Measurements from ENCODE around the gene BUD23. TPM values are rescaled to one million over a fixed set of nuclear protein-coding genes. Genes with fewer than 3 reads are reported as not detected.

BUD23 gene
- total and polyA plus RNA-seq, 7 donors, result 50.4 to 155 (median 96.2) TPM

- WGBS, 3 donors, result 75 to 79% (median 75%) methylated on average over 2 of the region's 2 CpGs
- Histone ChIP-seq H3K36me3 (ENCODE audit: insufficient read depth in 1 of 2, low read depth in 1 of 2) (no peaks in the 10 kb centered on the region), H3K27me3 (ENCODE audit: insufficient read depth in 3 of 3, low read length in 2 of 3) (peaks cover 0 to 23% (median 6%) of the 10 kb centered on the region in 3 donors), H3K4me1 (no peaks in the 10 kb centered on the region), H3K27ac (no peak overlapping the region), H3K9me3 (peaks cover 4% of the 10 kb centered on the region), H3K4me3 (no peak overlapping the region)
- TF ChIP-seq, protein P1, sequence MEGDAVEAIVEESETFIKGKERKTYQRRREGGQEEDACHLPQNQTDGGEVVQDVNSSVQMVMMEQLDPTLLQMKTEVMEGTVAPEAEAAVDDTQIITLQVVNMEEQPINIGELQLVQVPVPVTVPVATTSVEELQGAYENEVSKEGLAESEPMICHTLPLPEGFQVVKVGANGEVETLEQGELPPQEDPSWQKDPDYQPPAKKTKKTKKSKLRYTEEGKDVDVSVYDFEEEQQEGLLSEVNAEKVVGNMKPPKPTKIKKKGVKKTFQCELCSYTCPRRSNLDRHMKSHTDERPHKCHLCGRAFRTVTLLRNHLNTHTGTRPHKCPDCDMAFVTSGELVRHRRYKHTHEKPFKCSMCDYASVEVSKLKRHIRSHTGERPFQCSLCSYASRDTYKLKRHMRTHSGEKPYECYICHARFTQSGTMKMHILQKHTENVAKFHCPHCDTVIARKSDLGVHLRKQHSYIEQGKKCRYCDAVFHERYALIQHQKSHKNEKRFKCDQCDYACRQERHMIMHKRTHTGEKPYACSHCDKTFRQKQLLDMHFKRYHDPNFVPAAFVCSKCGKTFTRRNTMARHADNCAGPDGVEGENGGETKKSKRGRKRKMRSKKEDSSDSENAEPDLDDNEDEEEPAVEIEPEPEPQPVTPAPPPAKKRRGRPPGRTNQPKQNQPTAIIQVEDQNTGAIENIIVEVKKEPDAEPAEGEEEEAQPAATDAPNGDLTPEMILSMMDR (IDR thresholded peaks at IDR 0.05), result no peak
- intact Hi-C loops (cut with DNase I), result no loop called here
- ATAC-seq, result no peak
- DNase-seq, result no peak
These were observed 40.6 kb upstream of the BUD23 start for GRCh38 chr7:73642834-73643233.

DNA sequence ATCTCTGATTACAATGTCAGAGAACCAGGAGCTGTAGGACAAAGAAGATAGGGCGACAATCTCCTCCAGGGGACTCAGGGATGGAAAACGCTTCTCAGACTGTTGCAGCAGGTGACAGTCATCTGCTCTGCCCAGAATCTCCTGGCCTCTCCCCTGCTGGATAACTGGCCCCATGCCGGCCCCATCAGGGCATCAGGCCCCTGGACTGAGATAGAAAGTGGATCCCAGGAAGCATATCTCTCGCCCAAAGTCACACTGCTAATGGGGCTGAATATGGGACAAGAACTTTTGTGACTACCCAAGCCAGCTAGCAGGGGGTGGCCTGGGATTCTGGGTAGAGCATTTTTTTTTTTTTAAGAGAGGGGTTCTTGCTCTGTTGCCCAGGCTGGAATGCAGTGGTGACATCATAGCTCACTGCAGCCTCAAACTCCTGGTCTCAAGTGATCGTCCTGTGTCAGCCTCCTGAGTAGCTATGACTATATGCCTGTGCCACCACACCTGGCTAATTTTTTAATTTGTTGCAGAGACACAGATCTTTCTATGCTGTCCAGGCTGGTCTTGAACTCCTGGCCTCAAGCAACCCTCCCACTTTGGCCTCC, 38.6 kb upstream of the BUD23 start:
- H3K4me3 ChIP-seq, result no peak overlapping the region
- H3K27me3 ChIP-seq (ENCODE audit: insufficient read depth in 3 of 3, low read length in 2 of 3), result peaks cover 0 to 35% (median 14%) of the 10 kb centered on the region in 3 donors
- 37 to 50% (median 41%) methylated on average over 5 of the region's 5 CpGs for WGBS, 3 donors

DNA sequence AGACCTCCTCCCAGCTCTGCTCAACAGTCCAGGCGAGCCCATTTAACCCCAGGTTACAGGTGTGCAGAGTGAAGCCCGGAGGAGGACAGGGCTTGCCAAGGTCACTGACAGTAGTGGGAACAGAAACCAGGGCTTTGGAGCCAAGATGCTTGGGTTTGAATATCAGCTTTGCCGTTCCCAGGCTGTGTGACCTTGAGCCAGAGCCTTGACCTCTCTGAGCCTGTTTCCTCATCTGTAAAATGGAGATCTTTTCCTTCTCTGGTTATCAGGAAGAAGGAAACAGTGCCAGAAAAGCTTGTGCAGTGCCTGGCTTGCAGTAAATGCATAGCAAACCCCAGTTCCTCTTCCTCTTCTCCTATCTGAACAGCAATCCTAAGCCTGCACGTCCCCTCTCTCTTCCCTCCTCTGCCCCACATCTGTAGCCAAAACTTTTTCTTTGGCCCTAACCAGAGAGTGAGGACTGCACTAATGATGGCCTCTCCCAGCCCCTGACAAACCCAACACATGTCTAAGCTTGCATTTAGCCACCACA, 37.7 kb upstream of the BUD23 start:
- Histone ChIP-seq H3K27me3 (ENCODE audit: insufficient read depth in 3 of 3, low read length in 2 of 3) (peaks cover 0 to 38% (median 16%) of the 10 kb centered on the region in 3 donors), H3K36me3 (ENCODE audit: insufficient read depth in 1 of 2, low read depth in 1 of 2) (no peaks in the 10 kb centered on the region), H3K4me3 (no peak overlapping the region), H3K9me3 (peaks cover 4% of the 10 kb centered on the region), H3K27ac (no peak overlapping the region), H3K4me1 (no peaks in the 10 kb centered on the region)
- TF ChIP-seq, protein P1 (IDR thresholded peaks at IDR 0.05), result no peak
- no peak for DNase-seq
- intact Hi-C loops (cut with DNase I), result no loop called here
- ATAC-seq, result no peak
- WGBS, 3 donors, result 45 to 67% (median 50%) methylated on average over 4 of the region's 4 CpGs

More for the DNA sequence above, 38.6 kb upstream of the BUD23 start:
- Histone ChIP-seq H3K36me3 (ENCODE audit: insufficient read depth in 1 of 2, low read depth in 1 of 2) (no peaks in the 10 kb centered on the region), H3K9me3 (peaks cover 4% of the 10 kb centered on the region), H3K4me1 (no peaks in the 10 kb centered on the region), H3K27ac (no peak overlapping the region)
- intact Hi-C loops (cut with DNase I), result no loop called here
- DNase-seq (no peak), ATAC-seq (no peak)
- TF ChIP-seq, protein P1 (IDR thresholded peaks at IDR 0.05), result no peak

DNA sequence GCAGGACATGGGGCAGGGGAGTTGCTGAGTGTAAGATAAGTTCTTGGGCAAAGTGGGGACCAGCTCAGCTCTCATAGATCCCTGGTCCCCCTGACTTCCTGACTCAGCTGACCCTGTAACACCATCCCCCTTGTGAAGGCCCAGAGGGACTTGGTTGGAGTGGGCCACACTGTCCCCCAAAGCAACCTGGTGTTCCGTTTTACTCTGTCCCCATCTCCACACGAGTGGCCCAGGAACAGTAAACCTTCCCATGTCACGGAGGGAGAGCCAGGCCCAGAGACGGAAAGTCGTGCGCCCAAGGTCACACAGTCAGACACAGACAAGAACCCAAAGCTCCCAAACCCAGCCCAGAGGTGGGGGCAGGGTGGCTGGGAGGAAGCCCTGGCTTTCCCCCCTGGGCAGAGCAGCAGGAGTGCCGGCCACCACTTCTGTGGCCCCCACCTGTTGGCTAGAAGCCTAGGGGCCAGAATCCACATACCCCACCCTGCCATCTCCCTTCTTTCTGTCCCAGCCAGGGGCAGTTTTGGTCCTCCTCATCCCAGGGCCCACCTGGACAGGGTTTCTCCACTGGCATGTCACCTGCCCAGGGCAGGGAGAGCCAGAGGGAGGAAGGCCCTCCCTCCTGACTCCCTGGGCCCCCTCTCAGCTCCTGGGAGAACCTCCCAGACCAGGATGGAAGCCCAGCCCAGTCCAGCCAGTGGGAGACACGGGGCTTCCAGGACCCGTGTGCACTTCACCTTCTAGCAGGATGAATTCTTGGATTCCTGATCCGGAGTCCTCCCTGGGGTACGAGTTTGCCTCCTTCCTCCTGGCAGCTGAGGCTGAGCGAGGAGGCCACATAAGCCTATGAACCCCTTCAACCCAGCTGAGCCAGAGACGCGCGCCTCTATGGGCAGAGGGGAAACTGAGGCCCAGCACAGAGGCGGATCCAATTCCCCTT, 36.3 kb upstream of the BUD23 start:
- Histone ChIP-seq H3K36me3 (ENCODE audit: insufficient read depth in 1 of 2, low read depth in 1 of 2) (no peaks in the 10 kb centered on the region), H3K27me3 (ENCODE audit: insufficient read depth in 3 of 3, low read length in 2 of 3) (peaks cover 0 to 38% (median 16%) of the 10 kb centered on the region in 3 donors), H3K4me3 (peak overlapping the region; percentile 64), H3K9me3 (no peaks in the 10 kb centered on the region), H3K27ac (no peak overlapping the region), H3K4me1 (no peaks in the 10 kb centered on the region)
- WGBS, 3 donors, result 43 to 46% (median 46%) methylated on average over 16 of the region's 16 CpGs
- DNase-seq (peak in 1 of 2 donors; percentile 30), ATAC-seq (no peak)
- intact Hi-C loops (cut with DNase I), result no loop called here
- TF ChIP-seq, protein P1 (IDR thresholded peaks at IDR 0.05), result no peak
